BLaER1 (cell line): ENCODE results near the gene OR5B12.

ENCODE experiments used
- H3K27ac ChIP-seq: shearing (Covaris generic); formaldehyde crosslinking; 2 replicates; pipeline ENCODE4 v1.8.1; 2022
- H3K27me3 ChIP-seq: shearing (Covaris generic); formaldehyde crosslinking; 2 replicates; pipeline ENCODE4 v1.8.1; 2022
- H3K36me3 ChIP-seq: shearing (Covaris generic); formaldehyde crosslinking; 2 replicates; pipeline ENCODE4 v1.8.1; 2022
- H3K4me1 ChIP-seq: shearing (Covaris generic); formaldehyde crosslinking; 2 replicates; pipeline ENCODE4 v1.8.1; 2022
- H3K4me2 ChIP-seq: shearing (Covaris generic); formaldehyde crosslinking; 2 replicates; pipeline ENCODE4 v1.8.1; 2022
- H3K4me3 ChIP-seq: shearing (Covaris generic); formaldehyde crosslinking; 2 replicates; pipeline ENCODE4 v1.8.1; 2022
- H3K9ac ChIP-seq: shearing (Covaris generic); formaldehyde crosslinking; 2 replicates; pipeline ENCODE4 v1.8.1; 2022
- H3K9me3 ChIP-seq: shearing (Covaris generic); formaldehyde crosslinking; 2 replicates; pipeline ENCODE4 v1.8.1; 2022
- H4K20me1 ChIP-seq: shearing (Covaris generic); formaldehyde crosslinking; 2 replicates; pipeline ENCODE4 v1.8.1; 2022
- Cebpa-rat ChIP-seq: shearing (Covaris generic); IDR thresholded peaks from 2 replicates; pipeline ENCODE4 v1.8.1; 2022

Gene OR5B12

DNA sequence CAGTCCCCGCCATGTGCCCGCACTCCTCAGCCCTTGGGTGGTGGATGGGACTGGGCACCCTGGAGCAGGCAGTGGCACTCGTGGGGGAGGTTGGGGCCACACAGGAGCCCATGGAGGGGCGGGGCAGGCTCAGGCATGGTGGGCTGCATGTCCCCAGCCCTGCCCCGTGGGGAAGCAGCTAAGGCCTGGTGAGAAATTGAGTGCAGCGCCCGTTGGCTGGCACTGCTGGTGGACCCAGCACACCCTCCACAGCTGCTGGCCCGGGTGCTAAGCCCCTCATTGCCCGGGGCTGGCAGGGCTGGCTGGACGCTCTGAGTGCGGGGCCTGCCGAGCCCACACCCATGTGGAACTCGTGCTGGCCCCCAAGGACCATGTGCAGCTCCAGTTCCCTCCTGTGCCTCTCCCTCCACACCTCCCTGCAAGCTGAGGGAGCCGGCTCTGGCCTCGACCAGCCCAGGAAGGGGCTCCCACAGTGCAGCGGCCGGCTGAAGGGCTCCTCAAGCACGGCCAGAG, 51.4 kb downstream of the OR5B12 start:
- Histone ChIP-seq H3K27me3 (no peaks in the 10 kb centered on the region), H3K9me3 (peaks cover 16% of the 10 kb centered on the region)

More for the DNA sequence above, 51.4 kb downstream of the OR5B12 start:
- H3K4me3 ChIP-seq = no peak overlapping the region
- H4K20me1 ChIP-seq = no peaks in the 10 kb centered on the region
- H3K9ac ChIP-seq = no peak overlapping the region
- TF ChIP-seq Cebpa-rat = no peak
- H3K4me1 ChIP-seq = no peaks in the 10 kb centered on the region
- H3K36me3 ChIP-seq = no peaks in the 10 kb centered on the region; the same call in 1 of the 2 replicates
- no peak overlapping the region for H3K4me2 ChIP-seq
- H3K27ac ChIP-seq = no peak overlapping the region
